Measurements from ENCODE around the gene IGFL2.

DNA sequence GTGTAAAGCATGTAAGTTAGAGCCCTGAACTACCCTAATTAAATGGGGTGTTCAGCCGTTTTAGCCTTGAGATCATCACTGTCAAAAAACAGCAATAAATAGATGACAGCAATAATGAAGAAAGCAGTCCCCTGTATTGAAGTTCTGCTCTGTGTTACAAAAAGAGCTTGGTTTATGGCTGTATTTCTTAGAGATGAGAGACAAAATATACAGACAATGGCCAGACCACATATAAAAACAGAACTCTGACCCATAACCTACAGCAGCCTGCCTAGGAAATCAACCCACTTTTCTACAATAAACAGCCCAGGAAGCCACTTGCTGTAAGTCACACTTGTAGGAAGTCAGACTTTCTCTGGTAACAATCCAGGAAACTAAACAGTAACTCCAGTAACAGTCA lies 34.3 kb upstream of the IGFL2 start:
- TF ChIP-seq, protein P1, sequence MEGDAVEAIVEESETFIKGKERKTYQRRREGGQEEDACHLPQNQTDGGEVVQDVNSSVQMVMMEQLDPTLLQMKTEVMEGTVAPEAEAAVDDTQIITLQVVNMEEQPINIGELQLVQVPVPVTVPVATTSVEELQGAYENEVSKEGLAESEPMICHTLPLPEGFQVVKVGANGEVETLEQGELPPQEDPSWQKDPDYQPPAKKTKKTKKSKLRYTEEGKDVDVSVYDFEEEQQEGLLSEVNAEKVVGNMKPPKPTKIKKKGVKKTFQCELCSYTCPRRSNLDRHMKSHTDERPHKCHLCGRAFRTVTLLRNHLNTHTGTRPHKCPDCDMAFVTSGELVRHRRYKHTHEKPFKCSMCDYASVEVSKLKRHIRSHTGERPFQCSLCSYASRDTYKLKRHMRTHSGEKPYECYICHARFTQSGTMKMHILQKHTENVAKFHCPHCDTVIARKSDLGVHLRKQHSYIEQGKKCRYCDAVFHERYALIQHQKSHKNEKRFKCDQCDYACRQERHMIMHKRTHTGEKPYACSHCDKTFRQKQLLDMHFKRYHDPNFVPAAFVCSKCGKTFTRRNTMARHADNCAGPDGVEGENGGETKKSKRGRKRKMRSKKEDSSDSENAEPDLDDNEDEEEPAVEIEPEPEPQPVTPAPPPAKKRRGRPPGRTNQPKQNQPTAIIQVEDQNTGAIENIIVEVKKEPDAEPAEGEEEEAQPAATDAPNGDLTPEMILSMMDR (IDR thresholded peaks at IDR 0.05), result no peak
- TF ChIP-seq POLR2A (IDR thresholded peaks at IDR 0.05), result no peak
